Femur (tissue), 1 donor: ENCODE results near the gene TP53TG3C.
"Not testable (repeated sequence)": the region's sequence is repeated elsewhere in the genome, so short reads cannot be mapped to it uniquely, and the experiment has no call there.

Experiments used
- DNase-seq: peaks from one replicate; pipeline ENCODE4 v3.0.0-alpha.2; 2017

TP53TG3C gene, protein sequence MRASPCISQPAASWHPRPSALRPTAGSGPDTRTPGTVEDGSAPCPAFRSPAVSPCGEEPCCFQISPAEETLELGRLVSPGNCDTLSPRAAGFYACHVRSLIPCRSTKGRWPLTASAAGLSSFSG

DNA sequence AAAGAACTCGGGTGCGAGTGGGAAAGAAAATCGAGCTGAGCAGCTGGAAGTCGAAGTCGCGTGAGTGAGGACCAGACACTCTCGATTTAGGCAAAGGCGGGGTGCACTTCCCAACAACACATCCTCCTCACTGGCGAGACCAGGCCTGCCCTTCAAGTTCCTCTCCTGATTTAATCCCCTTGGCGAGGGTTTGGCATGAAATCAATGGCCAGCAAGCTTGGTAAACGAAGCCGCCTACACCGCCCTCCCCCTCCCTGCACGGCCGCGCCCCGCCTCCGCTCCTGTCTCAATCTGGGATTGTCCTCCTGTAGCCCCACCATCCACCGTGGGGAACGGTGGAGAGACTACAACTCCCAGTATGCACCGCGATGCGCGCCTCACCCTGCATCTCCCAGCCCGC, at the start of gene TP53TG3C:
Gene TP53TG3C, plus strand, starts transcription at position 301 of the 400 bp plus-strand sequence. Its CDS starts 68 bp downstream, at position 369.
- not testable (repeated sequence) for DNase-seq
